HG03460 (cell line): ENCODE results near the gene NUDT7.

Experiments
- ATAC-seq: cut with Tn5 transposase; IDR thresholded peaks from one replicate; pipeline ENCODE4 v1.9.1; 2021; ENCODE audit not compliant: unreplicated experiment

NUDT7 gene

DNA sequence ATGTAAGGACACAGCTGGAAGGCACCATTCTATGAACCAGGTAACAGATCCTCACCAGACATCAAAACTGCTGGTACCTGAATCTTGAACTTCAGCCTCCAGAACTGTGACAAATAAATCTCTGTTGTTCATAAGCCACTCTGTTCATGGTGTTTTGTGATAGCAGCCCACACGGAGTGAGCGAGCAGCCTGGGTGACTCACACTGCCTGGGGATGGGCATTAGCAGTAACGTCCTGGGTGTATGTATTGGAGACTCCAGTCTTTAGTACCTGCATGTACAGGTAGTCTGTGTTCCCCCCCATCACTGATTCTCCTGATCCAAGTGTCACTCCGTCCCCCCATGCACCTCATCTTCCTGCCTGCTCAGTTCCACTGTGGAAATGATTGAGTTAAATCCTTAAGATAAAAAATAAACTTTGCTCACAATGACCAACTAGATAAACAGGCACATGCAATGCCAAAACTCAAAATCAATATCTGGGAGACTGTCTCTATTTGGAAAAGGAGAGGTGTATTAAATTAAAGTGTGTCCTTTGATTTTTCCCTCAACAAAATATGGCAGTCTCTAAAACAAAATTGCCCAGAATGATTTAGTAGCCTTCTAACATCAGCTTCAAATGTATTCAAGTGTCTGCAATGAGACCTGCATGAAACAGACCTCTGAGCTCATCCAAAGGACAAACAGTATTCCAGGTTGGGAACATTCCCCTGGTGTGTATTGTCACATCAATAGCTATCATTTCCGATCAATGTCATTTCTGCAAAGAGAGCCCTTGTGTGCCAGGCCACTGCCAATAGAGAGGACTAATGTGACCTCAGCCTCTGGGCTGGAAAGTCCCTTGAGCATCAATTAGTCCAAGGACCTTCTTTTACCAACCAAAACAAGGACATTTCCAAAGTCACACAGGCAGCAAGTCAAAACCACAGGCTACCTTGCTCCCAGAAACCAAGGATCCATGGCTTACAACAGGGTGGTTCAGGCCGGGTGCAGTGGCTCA, 53.9 kb downstream of the NUDT7 start:
- no peak for ATAC-seq

- no peak for ATAC-seq
Measured at GRCh38 chr16:77777745-77778144, 55.4 kb downstream of the NUDT7 start.

DNA sequence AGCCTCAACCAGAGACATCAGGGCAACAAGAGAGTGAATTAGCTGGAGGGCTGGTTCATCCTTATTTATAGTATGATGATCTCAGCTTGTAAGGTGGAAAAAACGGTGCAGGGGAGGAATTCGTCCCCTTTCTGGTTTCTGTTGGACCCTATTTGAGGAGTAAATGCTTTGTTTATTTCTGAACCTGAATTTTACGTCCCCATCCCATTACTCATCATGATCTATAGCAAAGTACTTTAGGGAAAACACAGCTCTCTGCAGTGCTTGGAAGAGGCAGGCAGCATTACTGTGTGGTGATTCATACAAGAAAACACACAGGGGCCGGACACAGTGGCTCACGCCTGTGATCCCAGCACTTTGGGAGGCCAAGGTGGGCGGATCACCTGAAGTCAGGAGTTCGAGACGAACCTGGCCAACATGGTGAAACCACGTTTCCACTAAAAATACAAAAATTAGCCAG, 58.1 kb downstream of the NUDT7 start:
- no peak for ATAC-seq

GRCh38 chr16:77781091-77781490, 58.8 kb downstream of the NUDT7 start:
- no peak for ATAC-seq

GRCh38 chr16:77782694-77783093, 60.4 kb downstream of the NUDT7 start:
- ATAC-seq, result no peak

GRCh38 chr16:77784441-77785372, 62.4 kb downstream of the NUDT7 start:
- no peak for ATAC-seq

- ATAC-seq, result no peak
Measured at GRCh38 chr16:77785373-77785764, 63.1 kb downstream of the NUDT7 start.

DNA sequence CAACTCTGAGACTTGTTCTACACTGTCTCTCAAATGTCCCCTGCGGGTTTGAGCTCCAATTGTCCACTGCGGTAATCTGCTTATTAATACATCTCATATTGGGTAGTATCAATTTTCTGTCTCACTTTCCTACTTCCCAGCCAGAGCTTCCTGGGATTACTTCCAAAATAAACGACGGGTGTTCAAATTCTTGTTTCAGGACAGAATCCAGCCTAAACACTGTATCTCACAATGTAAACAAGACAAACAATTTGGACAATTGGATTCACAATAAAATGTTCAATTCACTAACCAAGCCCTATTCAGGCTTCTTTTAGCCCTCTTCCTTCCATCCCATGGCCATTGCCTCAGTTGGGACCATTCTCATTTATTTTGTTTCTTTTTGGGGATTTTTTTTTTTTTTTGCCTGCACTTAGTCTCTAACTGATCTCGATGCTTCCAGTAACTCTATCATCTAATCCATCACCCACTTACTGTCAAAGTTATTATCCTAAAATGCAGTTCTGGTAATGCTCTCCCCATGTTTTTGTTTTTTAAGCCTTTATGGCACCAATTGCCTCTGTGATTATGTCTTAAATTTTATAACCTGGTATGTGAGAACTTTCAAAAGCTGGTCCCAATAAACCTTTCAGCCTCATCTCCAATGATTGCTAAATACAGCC, 64.0 kb downstream of the NUDT7 start:
- no peak for ATAC-seq

DNA sequence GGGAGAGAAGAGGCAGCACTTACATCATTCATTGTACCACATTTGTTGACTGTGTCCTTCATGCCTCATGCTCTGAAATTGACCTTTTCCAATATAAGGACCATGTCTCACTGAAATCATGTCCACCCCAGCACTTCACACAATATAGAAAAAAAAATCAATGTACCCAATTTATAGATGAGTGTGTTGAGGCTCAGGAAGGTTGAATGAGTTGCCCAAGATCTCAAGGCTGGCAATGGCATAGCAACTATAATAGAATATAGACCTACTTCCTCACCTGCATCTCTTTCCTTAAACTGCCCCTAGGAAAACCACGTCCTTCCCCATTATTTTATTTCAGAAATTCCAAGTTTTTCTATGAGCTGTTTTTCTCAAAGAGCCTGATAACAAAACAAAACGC, 65.1 kb downstream of the NUDT7 start:
- ATAC-seq, result no peak

GRCh38 chr16:77788181-77789084, 66.1 kb downstream of the NUDT7 start, which contains the start of gene VAT1L:
Gene VAT1L (plus strand): TSS chr16:77788564. CDS start chr16:77788683, 119 bp downstream.
- no peak for ATAC-seq

DNA sequence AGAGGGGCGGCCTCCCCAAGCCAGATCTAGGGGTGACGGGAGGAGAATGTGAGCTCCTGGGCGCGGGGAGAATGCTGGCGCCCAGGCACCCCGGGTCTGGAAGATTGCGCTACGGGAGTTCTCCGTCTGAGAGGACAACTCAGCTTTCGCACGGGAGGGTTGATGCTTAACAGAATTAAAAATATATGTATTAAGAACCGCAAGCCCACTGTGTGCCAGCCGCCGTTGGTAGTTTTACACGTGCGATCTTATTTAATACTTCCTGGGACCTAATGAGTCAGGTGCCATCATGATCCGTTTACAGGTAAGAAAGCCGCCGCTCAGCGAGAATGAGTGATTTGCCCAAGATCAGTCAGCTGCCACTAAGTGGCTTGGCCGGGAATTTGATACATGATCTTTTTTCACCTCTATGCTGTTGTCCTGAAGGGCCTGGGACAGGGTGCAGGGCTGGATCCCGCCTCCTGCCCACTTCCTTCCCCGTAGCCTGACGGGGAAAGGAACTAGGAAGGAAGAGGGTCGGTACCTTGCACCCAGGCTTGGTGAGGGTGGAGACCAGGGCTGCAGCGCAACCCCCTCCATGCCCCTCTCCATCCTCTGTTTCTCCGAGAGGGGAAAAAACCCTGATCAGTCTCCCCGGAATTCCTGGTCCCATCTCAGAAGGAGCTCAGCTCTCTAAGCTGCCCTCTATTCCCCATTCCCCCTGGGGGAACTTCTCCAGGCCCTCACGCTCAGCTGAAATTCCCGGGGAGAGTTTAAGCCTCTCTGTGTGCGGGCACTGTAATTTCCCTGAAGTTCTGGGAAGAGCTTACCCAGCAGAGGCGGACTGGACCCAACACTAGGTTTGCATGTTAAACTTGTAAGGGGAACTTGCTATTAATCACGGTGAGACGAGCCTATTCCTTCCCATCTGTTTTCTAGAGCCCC, 67.0 kb downstream of the NUDT7 start:
- no peak for ATAC-seq

GRCh38 chr16:77790009-77790372, 67.7 kb downstream of the NUDT7 start:
- no peak for ATAC-seq

GRCh38 chr16:77790912-77791311, 68.6 kb downstream of the NUDT7 start:
- no peak for ATAC-seq
